Measurements from ENCODE around the gene IGF2BP1.

- TF ChIP-seq, protein P1, sequence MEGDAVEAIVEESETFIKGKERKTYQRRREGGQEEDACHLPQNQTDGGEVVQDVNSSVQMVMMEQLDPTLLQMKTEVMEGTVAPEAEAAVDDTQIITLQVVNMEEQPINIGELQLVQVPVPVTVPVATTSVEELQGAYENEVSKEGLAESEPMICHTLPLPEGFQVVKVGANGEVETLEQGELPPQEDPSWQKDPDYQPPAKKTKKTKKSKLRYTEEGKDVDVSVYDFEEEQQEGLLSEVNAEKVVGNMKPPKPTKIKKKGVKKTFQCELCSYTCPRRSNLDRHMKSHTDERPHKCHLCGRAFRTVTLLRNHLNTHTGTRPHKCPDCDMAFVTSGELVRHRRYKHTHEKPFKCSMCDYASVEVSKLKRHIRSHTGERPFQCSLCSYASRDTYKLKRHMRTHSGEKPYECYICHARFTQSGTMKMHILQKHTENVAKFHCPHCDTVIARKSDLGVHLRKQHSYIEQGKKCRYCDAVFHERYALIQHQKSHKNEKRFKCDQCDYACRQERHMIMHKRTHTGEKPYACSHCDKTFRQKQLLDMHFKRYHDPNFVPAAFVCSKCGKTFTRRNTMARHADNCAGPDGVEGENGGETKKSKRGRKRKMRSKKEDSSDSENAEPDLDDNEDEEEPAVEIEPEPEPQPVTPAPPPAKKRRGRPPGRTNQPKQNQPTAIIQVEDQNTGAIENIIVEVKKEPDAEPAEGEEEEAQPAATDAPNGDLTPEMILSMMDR (IDR thresholded peaks at IDR 0.05; ENCODE audit: borderline replicate concordance, extremely low read depth, low read length, poor library complexity, severe bottlenecking): no peak
- no peak for TF ChIP-seq EZH2 (IDR thresholded peaks at IDR 0.05; ENCODE audit: borderline replicate concordance, low read depth, low read length, severe bottlenecking)
Observed at GRCh38 chr17:48995974-48996721, 1.0 kb upstream of the IGF2BP1 start.
